Measurements from ENCODE around the gene SNTG2. TPM values are rescaled to one million over a fixed set of nuclear protein-coding genes. Genes with fewer than 3 reads are reported as not detected.

The SNTG2 gene
- total RNA-seq, 2 donors from 2014 or later, result 0.72 to 1.0 TPM

- no peaks in the 10 kb centered on the region for H3K36me3 ChIP-seq
- H3K4me1 ChIP-seq, result no peaks in the 10 kb centered on the region
- H3K27ac ChIP-seq, result no peak overlapping the region
- no peak for DNase-seq
- no peak overlapping the region for H3K4me3 ChIP-seq
- no peaks in the 10 kb centered on the region for H3K27me3 ChIP-seq
- H3K9me3 ChIP-seq, result no peaks in the 10 kb centered on the region
- TF ChIP-seq CTCF (IDR thresholded peaks at IDR 0.05), result no peak
- H3K9ac ChIP-seq (ENCODE audit: low read depth in 2 of 2, low read length in 2 of 2), result no peak overlapping the region
- intact Hi-C loops (cut with DNase I), result no loop called here
Measured at GRCh38 chr2:1079873-1080799, 129.5 kb downstream of the SNTG2 start.

DNA sequence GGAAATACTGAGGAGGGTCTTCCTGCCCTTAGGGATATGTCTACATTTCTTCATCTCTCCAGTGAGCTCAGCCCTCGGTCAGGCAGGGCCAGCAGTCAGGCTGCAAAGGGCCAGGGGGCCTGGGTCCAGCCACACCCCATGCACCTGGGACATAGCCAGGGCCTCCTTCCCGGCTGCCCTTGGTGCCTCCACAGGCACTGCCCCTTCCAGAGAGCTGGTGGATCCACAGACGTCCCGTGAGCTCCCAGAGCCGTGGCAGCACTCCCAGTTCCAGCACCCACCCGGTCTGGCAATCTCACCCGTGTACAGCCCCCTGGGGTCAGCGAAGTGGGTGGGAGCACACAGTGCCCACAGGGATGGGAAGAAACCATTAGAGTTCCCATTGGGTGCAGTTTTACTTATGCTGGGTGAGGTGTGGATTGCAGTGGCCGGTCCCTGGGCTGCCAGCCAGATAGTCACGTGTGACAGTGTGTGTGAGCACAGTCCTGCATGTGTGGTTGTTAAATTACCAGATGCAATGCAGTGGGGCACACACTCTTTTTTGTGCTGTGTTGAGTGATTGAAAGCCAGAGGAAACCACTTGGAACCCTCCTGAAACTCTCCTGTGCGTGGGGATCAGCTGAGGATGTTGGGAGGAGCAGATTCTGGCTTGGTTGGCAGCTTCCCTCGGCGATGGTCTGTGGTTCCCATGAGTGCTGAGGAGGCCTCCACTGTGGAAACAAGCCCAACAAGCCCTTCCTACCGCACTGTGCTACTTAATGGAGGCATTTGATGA lies 131.0 kb downstream of the SNTG2 start:
- no peak overlapping the region for H3K27ac ChIP-seq
- no peaks in the 10 kb centered on the region for H3K9me3 ChIP-seq
- intact Hi-C loops (cut with DNase I), result no loop called here
- H3K9ac ChIP-seq (ENCODE audit: low read depth in 2 of 2, low read length in 2 of 2), result no peak overlapping the region
- no peaks in the 10 kb centered on the region for H3K36me3 ChIP-seq
- no peaks in the 10 kb centered on the region for H3K27me3 ChIP-seq
- no peaks in the 10 kb centered on the region for H3K4me1 ChIP-seq
- DNase-seq, result peak; percentile 37
- TF ChIP-seq CTCF (IDR thresholded peaks at IDR 0.05), result no peak
- H3K4me3 ChIP-seq, result no peak overlapping the region

DNA sequence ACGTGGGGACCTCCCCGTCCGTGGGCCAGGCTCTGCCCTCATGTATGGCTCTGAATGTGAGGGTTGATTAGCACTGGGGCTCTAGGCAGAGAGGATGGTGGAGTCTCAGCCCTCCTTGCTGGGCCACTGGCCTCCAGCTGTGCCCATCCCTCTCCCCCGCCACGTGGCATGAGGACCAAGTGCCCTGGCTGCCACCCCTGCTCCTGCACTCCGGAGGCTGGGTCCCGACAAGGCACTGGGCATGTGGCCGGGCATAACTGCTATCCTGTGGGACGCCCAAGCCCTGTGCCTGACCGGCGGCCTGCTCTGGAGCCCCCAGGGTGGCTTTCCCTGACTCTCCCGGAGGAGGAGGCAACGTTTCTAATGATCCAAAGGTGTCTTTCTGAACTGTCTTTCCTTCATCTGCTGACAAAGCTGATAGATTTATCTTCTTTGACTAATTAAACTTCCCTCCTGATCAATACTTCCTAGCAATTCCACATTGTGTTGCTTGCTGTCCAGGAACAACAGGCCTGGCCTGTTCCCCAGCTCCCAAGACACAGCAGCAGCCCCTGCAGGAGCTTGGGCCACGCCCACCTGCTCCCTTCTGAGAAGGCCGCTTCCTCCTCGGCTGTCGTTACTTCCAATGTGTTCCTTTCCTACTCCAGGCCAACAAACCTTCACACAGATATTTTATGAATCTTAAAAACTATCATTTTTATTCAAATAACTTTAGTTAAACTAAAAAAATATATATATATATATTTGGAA lies 132.0 kb downstream of the SNTG2 start:
- intact Hi-C loops (cut with DNase I), result no loop called here
- no peaks in the 10 kb centered on the region for H3K9me3 ChIP-seq
- no peak overlapping the region for H3K9ac ChIP-seq (ENCODE audit: low read depth in 2 of 2, low read length in 2 of 2)
- no peak for DNase-seq
- no peaks in the 10 kb centered on the region for H3K27me3 ChIP-seq
- TF ChIP-seq CTCF (IDR thresholded peaks at IDR 0.05), result no peak
- no peak overlapping the region for H3K4me3 ChIP-seq
- H3K4me1 ChIP-seq, result no peaks in the 10 kb centered on the region
- no peak overlapping the region for H3K27ac ChIP-seq
- no peaks in the 10 kb centered on the region for H3K36me3 ChIP-seq

GRCh38 chr2:1088192-1088860 lies 137.7 kb downstream of the SNTG2 start:
- Histone ChIP-seq H3K27me3 (no peaks in the 10 kb centered on the region), H3K9me3 (no peaks in the 10 kb centered on the region), H3K4me3 (no peak overlapping the region), H3K9ac (ENCODE audit: low read depth in 2 of 2, low read length in 2 of 2) (no peak overlapping the region), H3K27ac (no peak overlapping the region), H3K4me1 (no peaks in the 10 kb centered on the region), H3K36me3 (no peaks in the 10 kb centered on the region)
- intact Hi-C loops (cut with DNase I), result no loop called here
- TF ChIP-seq CTCF (IDR thresholded peaks at IDR 0.05), result no peak
- DNase-seq, result no peak

- Histone ChIP-seq H3K4me3 (no peak overlapping the region), H3K4me1 (no peaks in the 10 kb centered on the region), H3K9me3 (no peaks in the 10 kb centered on the region), H3K27me3 (no peaks in the 10 kb centered on the region), H3K27ac (no peak overlapping the region), H3K36me3 (no peaks in the 10 kb centered on the region), H3K9ac (ENCODE audit: low read depth in 2 of 2, low read length in 2 of 2) (no peak overlapping the region)
- DNase-seq, result no peak
- intact Hi-C loops (cut with DNase I), result no loop called here
- no peak for TF ChIP-seq CTCF (IDR thresholded peaks at IDR 0.05)
Measured at GRCh38 chr2:1088940-1089339, 138.3 kb downstream of the SNTG2 start.
